IMR-90 (cell line): Measurements from ENCODE around the gene KMT2C. TPM values are rescaled to one million over a fixed set of nuclear protein-coding genes. Genes with fewer than 3 reads are reported as not detected.
"Not testable (repeated sequence)": the region's sequence is repeated elsewhere in the genome, so short reads cannot be mapped to it uniquely, and the experiment has no call there.

ENCODE experiments used
- ATAC-seq: fragments of 200-7000 bp; cut with Tn5 transposase; 2 replicates; pipeline ENCODE4 v1.9.1; 2020; ENCODE audit warnings: low read depth, mild to moderate bottlenecking, moderate library complexity
- BruUV-seq: library from RNA; stranded (reverse); fragments of 400-500 nt; replicated peaks from 2 replicates; lab custom pipeline; 2021; lab: Mats Ljungman, UMichigan
- CTCF ChIA-PET: fragments of 300-600 bp; formaldehyde crosslinking; extraction: SDS; loops from one replicate; lab custom pipeline; 2021; ENCODE audit warnings: antibody characterized with exemption; lab: Yijun Ruan, JAX
- POLR2A ChIA-PET: fragments of 300-600 bp; sonication (Branson Sonifier 250); formaldehyde crosslinking; loops from one replicate; lab custom pipeline; 2022; ENCODE audit warnings: antibody characterized with exemption; ENCODE audit not compliant: unreplicated experiment; lab: Charles Lee
- DNase-seq: peaks from one replicate; pipeline ENCODE4 v3.0.0; 2013
- H2AFZ ChIP-seq: replicated peaks from 2 replicates; pipeline ENCODE3; 2013; ENCODE audit warnings: low read length, mild to moderate bottlenecking; ENCODE audit not compliant: poor library complexity
- H2AK5ac ChIP-seq: 2 replicates; pipeline ENCODE4 v1.6.1; 2013; ENCODE audit warnings: low read depth, low read length, inconsistent platforms
- H2AK9ac ChIP-seq: replicated peaks from 2 replicates; pipeline ENCODE3; 2013; ENCODE audit warnings: mild to moderate bottlenecking, low read depth, low read length, moderate library complexity; ENCODE audit not compliant: poor library complexity
- H2BK120ac ChIP-seq: 2 replicates; pipeline ENCODE4 v1.6.1; 2013; ENCODE audit warnings: low read depth, low read length, inconsistent platforms
- H2BK15ac ChIP-seq: 3 replicates; pipeline ENCODE4 v1.6.1; 2013; ENCODE audit warnings: low read depth, low read length, inconsistent platforms
- H2BK20ac ChIP-seq: 2 replicates; pipeline ENCODE4 v1.6.1; 2013; ENCODE audit warnings: low read depth, mild to moderate bottlenecking, inconsistent platforms, low read length, moderate library complexity
- H2BK5ac ChIP-seq: 2 replicates; pipeline ENCODE4 v1.6.1; 2013; ENCODE audit warnings: mild to moderate bottlenecking, low read depth, low read length, inconsistent platforms; ENCODE audit not compliant: poor library complexity, severe bottlenecking
- H3K14ac ChIP-seq: replicated peaks from 2 replicates; pipeline ENCODE4 v1.6.1; 2013; ENCODE audit warnings: low read depth, low read length, inconsistent platforms
- H3K18ac ChIP-seq: 2 replicates; pipeline ENCODE4 v1.6.1; 2013; ENCODE audit warnings: low read depth, low read length, control low read depth
- H3K23ac ChIP-seq: 2 replicates; pipeline ENCODE4 v1.6.1; 2013; ENCODE audit warnings: low read depth, low read length, inconsistent platforms
- H3K27ac ChIP-seq: 2 replicates; pipeline ENCODE4 v1.5.1; 2013; ENCODE audit warnings: mild to moderate bottlenecking, control low read depth, low read length; ENCODE audit not compliant: insufficient read depth
- H3K27me3 ChIP-seq: 2 replicates; pipeline ENCODE4 v1.6.1; 2013; ENCODE audit warnings: low read length; ENCODE audit not compliant: control insufficient read depth, insufficient read depth
- H3K36me3 ChIP-seq: 2 replicates; pipeline ENCODE4 v1.6.1; 2013; ENCODE audit warnings: low read length, mixed read lengths; ENCODE audit not compliant: control insufficient read depth, insufficient read depth
- H3K4ac ChIP-seq: 2 replicates; pipeline ENCODE4 v1.6.1; 2013; ENCODE audit warnings: low read depth, low read length, inconsistent platforms
- H3K4me1 ChIP-seq: 2 replicates; pipeline ENCODE4 v1.6.1; 2013; ENCODE audit warnings: low read length, mixed read lengths; ENCODE audit not compliant: control insufficient read depth, insufficient read depth
- H3K4me2 ChIP-seq: 2 replicates; pipeline ENCODE4 v1.6.1; 2013; ENCODE audit warnings: low read depth, mild to moderate bottlenecking, control low read depth, low read length, moderate library complexity
- H3K4me3 ChIP-seq: 2 replicates; pipeline ENCODE4 v1.5.1; 2013; ENCODE audit warnings: low read depth, mild to moderate bottlenecking, control low read depth, low read length, moderate library complexity; ENCODE audit not compliant: insufficient read depth
- H3K56ac ChIP-seq: 2 replicates; pipeline ENCODE4 v1.6.1; 2013; ENCODE audit warnings: low read length, inconsistent platforms; ENCODE audit not compliant: insufficient read depth; ENCODE audit errors: extremely low read depth
- H3K79me1 ChIP-seq, 2 experiments: 2 replicates each; pipeline ENCODE4 v1.6.1; 2013; ENCODE audit warnings: low read length in 2 of 2, inconsistent platforms in 1 of 2, low read depth in 1 of 2
- H3K9ac ChIP-seq: 2 replicates; pipeline ENCODE4 v1.6.1; 2013; ENCODE audit warnings: low read depth, low read length, control low read depth
- H3K9me1 ChIP-seq: 2 replicates; pipeline ENCODE4 v1.6.1; 2013; ENCODE audit warnings: low read length, inconsistent platforms; ENCODE audit not compliant: insufficient read depth
- H3K9me3 ChIP-seq: 2 replicates; pipeline ENCODE4 v1.6.1; 2013; ENCODE audit warnings: low read length; ENCODE audit not compliant: control insufficient read depth, insufficient read depth
- H4K20me1 ChIP-seq: 2 replicates; pipeline ENCODE4 v1.6.1; 2013; ENCODE audit warnings: low read length, inconsistent platforms; ENCODE audit not compliant: insufficient read depth
- H4K5ac ChIP-seq: 2 replicates; pipeline ENCODE4 v1.6.1; 2013; ENCODE audit warnings: mild to moderate bottlenecking, low read depth, low read length, control low read depth
- H4K8ac ChIP-seq, 2 experiments: 2 replicates each; pipeline ENCODE4 v1.6.1; 2013; ENCODE audit warnings: low read depth in 2 of 2, low read length in 2 of 2, control low read depth in 1 of 2, inconsistent platforms in 1 of 2
- H4K91ac ChIP-seq: 2 replicates; pipeline ENCODE4 v1.6.1; 2013; ENCODE audit warnings: low read depth, low read length, inconsistent platforms; ENCODE audit not compliant: insufficient read depth
- WGBS, 2 experiments: methylation state at CpG; one replicate each; pipeline versions ENCODE4 v1.1.5 to v1.1.7; 2013; ENCODE audit warnings: missing lambda C conversion rate in 2 of 2; ENCODE audit not compliant: insufficient read length in 1 of 2; ENCODE audit errors: extremely low coverage in 2 of 2; 5-methylcytosine and 5-hydroxymethylcytosine counted together
- dilution Hi-C: fragments of 300-500 bp; cut with HindIII; formaldehyde crosslinking; loops from one replicate; pipeline ENCODE4 v1.14.3; 2018; ENCODE audit warnings: low sequenced_read_pairs; ENCODE audit not compliant: unreplicated experiment
- in situ Hi-C: fragments of 300-500 bp; cut with MboI; formaldehyde crosslinking; loops from 3 replicates; pipeline ENCODE4 v1.14.3; 2019; ENCODE audit warnings: low sequenced_read_pairs, inconsistent platforms, mixed read lengths
- intact Hi-C: fragments of 100-400 bp; cut with micrococcal nuclease; formaldehyde crosslinking; loops from 2 replicates; pipeline ENCODE4 v1.10.0; 2022
- polyA plus RNA-seq, 3 experiments: library from polyadenylated mRNA; depleted of rRNA; stranded (reverse); fragments of >200 nt; gene quantifications; 2 replicates each; pipeline ENCODE4 v1.2.3, GENCODE V29; 2012; ENCODE audit warnings: low replicate concordance in 1 of 3
- total RNA-seq: library from RNA; depleted of rRNA; stranded (reverse); fragments of >200 nt; gene quantifications from 2 replicates; pipeline ENCODE4 v1.2.3, GENCODE V29; 2012

KMT2C gene
- total and polyA plus RNA-seq, 2 of the 4 experiments (the other 2 are of a cell fraction), result 8.0 to 23.3 TPM

DNA sequence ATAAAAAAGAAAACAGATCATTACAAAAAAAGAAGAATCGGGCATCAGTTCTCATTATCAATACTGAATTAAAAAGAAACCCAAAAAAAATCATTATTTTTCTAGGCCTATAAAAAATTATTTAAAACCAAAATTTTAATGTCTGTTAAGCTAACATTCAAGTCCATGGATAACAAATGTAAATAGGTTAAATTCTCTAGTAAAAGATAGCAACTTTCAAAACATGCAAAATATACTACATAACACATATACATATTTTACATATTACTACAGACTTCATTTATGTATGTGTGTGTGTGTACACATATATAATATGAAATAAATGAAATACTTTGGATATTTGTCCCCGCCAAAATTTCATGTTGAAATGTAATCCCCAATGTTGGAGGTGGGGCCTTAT lies 158.1 kb downstream of the KMT2C start:
- H3K4me3 ChIP-seq, H3K36me3 ChIP-seq, intact Hi-C loops, H4K91ac ChIP-seq, H3K18ac ChIP-seq, CTCF ChIA-PET, H2BK120ac ChIP-seq, ATAC-seq, H4K5ac ChIP-seq, H3K4me1 ChIP-seq, H3K4ac ChIP-seq, H2AK5ac ChIP-seq, H3K56ac ChIP-seq, H3K9me3 ChIP-seq, H3K27ac ChIP-seq, dilution Hi-C loops, H3K14ac ChIP-seq, H3K9me1 ChIP-seq, H3K27me3 ChIP-seq, H2BK5ac ChIP-seq, POLR2A ChIA-PET, BruUV-seq, in situ Hi-C loops, H3K23ac ChIP-seq, DNase-seq, H2AK9ac ChIP-seq, H2AFZ ChIP-seq, H4K20me1 ChIP-seq, H2BK20ac ChIP-seq, H3K79me1 ChIP-seq, H3K9ac ChIP-seq, H3K4me2 ChIP-seq, H4K8ac ChIP-seq, H2BK15ac ChIP-seq: not testable (repeated sequence)
- no CpG with 5 or more reads among the region's 2 CpGs for WGBS, 2 experiments

DNA sequence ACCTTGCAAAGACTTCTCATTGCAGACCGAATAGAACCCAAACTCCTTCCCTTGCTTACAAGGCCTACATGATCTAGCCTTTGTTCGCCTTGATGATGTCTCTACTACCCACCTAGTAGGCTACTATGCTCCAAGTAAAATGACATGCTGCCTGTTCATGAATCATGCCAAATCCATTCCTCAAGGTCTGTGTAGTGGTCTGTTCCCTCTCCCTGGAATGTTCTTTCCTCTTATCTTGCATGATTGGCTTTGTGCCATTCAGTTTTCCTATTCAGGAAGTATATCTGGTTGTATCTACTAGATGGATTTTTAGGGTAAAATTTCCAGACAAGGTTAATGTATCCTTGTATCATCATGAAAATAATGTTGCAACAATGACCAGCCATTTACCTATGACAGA lies 165.4 kb downstream of the KMT2C start:
- H3K9me3 ChIP-seq, H3K23ac ChIP-seq, H2BK20ac ChIP-seq, H3K4me1 ChIP-seq, dilution Hi-C loops, H3K27ac ChIP-seq, H4K20me1 ChIP-seq, intact Hi-C loops, H3K9ac ChIP-seq, H2AFZ ChIP-seq, H2AK5ac ChIP-seq, H3K79me1 ChIP-seq, H2BK15ac ChIP-seq, CTCF ChIA-PET, H2BK120ac ChIP-seq, H4K5ac ChIP-seq, H4K8ac ChIP-seq, H2AK9ac ChIP-seq, H3K18ac ChIP-seq, H3K9me1 ChIP-seq, H3K4me2 ChIP-seq, in situ Hi-C loops, BruUV-seq, ATAC-seq, H3K4ac ChIP-seq, H3K36me3 ChIP-seq, POLR2A ChIA-PET, H4K91ac ChIP-seq, H3K4me3 ChIP-seq, H2BK5ac ChIP-seq, H3K56ac ChIP-seq, H3K14ac ChIP-seq, H3K27me3 ChIP-seq: not testable (repeated sequence)
- no CpG with 5 or more reads among the region's 2 CpGs for WGBS, 2 experiments
- DNase-seq, result peak; percentile 42
